ENCODE data around the gene LYZL1.
"Not testable (repeated sequence)": the region's sequence is repeated elsewhere in the genome, so short reads cannot be mapped to it uniquely, and the experiment has no call there.

The LYZL1 gene

DNA sequence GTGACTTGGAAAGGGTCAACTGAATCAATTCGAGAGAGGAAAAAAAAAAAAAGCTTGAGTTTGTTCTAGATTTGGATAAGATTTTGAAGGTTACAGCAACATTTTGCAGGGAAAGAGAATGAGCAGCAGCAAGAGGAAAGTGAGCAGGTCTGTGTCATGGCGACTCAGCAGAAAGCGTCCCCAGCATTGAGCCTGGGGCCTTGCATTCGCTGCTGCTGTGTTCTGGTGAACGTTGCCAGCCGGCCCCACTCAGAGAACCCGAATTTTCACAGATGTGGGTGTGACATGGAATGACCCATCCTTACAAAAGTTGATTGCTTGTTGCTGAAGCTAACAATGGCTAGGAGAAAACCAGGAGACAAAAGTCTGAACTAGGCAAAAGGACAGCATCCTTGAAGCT lies 21.6 kb downstream of the LYZL1 start:
- not testable (repeated sequence) for DNase-seq

DNA sequence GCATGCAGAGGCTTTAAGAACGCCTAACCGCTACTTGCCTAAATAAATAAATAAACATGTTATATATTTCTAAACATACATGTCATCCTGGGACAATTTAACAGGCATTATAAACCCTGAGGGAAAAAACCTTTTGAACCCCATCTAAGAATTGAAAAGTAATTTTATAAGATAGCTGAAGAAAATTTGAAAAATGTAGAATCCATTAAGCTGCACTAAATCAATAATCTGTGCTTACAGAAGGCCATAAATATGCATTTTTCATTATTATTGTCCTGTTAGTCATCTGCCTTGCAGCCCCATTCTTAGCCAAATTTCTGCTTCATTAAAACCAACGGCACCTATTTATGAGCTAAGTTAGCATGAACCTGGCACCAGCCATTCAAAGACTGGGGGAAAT lies 24.2 kb downstream of the LYZL1 start:
- no peak for DNase-seq

DNA sequence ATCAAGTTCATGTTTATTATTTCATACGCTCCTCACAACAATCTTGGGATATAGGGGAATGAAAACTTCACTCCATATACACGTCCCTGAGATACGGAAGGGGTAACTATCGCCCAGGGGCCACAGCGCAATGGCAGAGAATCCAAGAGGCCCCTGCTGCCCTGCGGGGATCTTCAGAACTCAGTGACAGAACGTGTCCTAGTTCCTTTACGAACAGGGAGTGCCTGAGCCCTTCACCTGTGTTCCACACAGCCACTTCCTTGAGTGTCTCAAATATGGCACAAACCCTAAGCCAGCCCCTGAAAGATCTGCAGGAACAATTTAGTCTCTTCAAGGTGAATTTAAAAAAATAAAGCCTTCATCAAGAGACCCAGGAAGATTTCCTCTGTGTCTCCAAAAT lies 25.9 kb downstream of the LYZL1 start:
- no peak for DNase-seq

DNA sequence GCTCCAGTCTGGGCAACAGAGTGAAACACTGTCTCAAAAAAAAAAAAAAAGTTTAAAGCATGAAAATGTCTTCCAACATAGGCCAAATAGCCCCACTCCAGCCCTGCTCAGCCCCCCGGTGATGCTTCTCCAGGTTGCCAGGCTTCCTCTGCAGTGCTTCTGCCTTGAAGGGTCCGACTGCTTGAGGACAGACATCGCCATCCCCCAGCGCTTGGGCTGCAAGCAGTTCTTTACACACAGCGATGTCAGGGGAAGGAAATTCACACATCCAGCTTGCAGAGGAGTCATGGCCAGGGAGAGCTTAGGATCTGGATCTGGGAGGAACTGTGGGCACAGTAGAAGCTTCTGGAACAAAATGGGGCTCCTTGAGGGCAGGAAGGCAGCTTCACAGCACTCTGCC lies 26.9 kb downstream of the LYZL1 start:
- DNase-seq: no peak

DNA sequence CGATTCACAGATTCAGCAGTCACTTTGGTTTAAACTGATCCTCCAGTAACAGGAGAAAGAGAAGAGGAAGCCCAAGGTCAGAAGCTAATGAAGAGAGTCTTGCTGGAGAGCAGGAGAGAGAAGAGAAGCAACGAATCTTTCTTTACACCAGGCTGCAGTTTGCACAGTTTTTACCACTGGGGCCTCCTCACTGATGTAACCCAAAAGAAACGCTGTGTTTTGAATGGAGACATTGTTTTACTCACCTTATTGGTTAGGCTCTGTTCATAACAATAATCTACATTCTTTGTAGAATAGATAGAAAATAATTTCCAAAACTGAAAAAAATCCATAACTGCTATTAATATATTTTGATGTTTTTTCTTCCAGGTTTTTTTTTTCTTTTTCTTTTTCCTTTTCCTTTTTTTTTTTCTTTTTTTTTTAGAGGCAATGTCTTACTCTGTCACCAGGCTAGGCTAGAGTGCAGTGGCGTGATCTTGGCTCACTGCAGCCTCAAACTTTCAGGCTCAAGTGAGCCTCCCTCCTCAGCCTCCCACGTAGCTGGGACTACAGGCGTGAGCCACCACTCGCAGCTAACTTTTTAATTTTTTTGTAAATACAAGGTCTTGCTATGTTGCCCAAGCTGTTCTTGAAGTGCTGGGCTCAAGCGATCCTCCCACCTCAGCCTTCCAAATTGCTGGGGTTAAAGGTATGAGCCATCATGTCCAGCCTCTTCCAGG lies 27.6 kb downstream of the LYZL1 start:
- DNase-seq: no peak

DNA sequence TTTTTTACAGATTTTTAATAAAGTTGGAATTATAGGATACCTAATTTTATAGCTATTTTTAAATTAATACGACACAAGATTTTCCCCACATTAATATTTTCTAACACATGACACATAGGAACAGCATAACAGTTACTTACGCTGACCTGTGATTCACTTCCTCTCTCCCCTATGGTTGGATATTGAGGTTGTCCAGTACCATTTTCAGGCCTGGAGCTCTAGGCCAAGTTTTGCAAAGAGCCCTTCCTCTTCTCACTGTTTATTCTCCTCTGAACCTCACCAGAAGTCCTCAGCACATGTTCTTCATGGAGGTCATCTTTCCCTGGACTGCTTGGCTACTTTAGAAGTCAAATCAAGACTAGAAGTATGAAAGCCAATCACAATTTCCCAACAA lies 28.2 kb downstream of the LYZL1 start:
- DNase-seq: no peak

DNA sequence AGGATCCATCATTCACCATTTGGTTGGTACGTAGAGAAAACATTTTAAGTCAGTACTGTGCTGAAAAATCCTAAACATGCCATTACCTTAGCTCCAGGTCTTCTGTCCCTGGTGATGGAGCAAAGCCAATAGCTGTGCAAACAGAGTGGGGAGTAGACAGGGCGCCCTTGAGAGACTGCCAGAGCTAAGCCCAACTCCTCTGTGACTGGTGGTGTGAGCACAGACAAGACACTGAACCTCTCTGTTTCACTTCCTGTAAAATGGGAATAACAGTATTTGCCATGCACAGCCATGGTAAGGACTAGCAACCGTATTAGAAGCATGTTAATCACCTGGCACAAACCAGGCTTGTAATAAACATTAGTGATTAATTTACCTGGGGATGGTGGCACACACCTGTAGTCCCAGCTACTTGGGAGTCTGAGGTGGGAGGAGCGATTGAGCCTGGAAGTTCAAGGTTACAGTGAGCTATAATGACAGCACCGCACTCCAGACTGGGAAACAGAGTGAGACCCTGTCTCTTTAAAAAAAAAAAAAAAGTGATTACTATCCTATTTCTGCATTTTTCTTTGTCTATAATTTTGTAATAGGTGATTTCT lies 28.7 kb downstream of the LYZL1 start:
- DNase-seq: no peak

DNA sequence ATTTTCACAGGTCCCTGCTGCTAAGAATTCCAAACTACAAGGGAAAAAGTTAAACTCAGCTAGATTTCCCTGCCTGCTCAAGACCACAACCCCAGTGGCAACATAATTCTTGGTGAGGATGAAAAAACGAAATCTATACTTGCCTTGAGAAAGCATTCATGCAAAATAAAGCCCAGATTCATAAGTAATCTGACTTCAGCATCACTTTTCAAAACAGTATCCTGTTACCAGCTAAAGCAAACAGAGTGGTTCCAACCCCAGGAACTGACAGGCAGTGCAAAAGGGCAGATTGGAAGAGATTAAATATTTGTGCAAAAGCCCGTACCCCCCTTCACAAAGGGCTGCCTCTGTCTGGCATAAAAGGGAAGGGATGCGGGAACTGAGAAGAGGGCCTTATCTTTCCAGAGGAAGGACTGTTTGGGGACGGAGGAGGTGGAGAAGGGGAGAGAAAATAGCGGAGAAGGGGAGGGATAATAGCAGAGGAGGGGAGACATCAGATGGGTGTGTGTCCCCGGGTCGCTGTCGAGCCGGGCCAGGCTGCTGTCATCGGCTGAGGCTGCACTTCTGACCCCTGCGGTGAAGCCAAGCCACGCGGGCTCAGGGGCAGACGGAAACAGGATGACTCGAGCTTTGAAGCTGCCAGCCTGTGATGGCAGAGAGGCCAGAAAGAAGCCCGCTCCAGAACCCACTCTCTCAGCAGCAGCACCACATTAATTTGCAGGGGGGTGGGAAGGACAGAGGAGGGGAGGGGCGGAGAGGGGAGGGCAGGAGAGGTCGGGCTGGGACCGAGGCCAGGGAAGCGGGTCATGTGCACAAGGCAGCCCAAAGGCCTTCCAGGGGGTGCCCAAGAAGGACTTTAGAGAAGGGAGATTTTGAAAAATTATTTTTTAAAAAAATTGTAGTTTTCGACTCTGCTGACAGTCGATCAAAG lies 29.5 kb downstream of the LYZL1 start:
- DNase-seq: peak; percentile 17

DNA sequence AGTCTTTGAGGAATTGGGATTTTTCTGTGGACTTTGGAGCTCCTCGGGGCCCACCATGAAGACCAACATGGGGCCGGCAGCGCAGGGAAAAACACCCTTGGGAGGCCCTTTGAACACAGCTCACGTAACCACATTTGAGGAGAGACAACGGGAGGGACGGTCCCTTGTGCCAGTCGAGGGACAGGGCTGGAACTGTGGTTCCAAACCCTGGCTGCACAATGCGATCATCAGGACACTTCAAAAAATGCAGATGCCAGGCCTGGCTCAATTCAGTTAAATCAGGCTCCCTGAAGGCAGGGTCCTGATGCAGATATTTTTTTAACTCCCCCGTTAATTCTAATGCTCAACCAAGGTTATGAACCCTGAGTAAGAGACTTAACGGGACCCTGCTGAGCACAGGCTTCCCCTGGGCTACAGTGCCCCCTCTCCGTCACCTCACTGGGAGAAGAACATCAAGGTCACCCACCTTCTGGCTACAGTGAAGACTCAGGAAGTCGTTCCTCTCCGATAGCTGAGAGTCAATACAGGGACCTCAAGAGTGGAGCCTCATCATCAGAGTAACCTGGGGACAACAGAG lies 30.4 kb downstream of the LYZL1 start:
- no peak for DNase-seq

DNA sequence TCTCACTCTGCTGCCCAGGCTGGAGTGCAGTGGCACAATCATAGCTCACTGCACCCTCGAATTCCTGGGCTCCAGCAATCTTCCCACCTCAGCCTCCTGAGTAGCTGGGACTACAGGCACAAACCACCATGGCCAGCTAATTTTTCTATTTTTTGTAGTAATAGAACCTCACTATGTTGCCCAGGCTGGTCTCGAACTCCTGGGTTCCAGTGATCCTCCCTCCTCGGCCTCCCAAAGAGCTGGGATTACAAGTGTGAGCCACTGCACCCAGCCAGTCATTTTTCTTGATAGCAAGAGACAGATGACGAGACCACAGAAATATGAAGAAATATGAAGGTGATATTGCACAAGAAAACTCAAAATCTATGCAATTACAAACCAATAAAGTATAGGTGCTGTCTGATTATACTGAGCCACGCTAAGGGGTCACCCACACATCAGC lies 31.8 kb downstream of the LYZL1 start:
- DNase-seq: not testable (repeated sequence)

DNA sequence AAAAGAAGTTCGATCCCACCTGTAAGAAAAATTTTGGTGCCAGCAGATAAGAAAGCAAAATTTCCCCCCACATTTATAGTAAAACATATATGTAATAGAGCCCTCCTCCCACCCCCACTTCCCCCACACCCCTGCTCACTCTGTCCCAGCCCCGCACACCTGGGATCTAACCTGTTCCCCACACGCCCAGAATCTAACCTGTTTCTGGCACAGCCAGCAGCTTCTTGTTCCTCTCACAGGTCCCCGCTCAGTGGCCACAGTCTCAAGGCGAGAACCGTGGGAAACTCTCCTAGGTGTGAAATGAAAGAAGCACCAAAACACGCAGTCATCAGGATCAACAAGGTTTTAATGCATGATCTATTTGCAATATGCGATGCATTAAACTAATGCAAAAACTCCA lies 32.8 kb downstream of the LYZL1 start:
- no peak for DNase-seq

DNA sequence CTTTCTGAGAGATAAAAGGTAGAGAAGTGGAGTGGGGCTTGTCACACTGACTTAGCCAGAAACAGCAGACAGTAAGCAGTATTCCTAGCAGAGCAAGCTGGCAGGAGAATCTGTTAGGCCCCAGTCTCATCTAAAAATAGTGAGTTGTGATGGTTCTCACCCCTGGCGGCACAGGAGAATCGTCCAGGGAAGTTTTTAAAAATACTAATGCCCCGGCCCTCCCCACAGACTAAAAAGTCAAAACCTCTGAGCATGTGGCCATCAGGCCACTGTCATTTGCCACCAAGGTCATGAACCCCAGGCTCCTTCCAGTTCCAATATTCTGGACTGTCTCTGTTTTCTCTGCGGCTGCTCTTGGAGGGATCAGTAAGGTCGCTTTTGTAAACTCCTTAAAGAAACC lies 34.0 kb downstream of the LYZL1 start:
- DNase-seq: no peak

DNA sequence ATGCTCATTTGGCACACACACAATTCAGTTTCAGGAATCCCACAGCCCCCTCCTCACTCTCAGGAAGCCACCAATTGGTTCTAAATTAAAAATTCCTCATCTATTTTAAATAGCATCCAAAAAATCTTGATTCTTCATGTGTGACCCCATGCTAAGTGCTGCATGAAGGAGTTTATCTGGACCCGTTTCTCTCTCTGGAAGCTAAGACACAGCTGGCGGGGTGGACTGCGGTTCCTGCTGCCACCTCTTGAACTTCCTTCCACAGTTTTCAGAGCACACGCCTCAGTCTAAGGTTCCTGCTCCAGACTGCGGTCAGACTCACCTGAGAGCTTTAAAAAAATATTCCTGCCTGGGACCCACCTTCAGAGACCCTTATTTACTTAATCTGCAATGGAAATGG lies 34.5 kb downstream of the LYZL1 start:
- DNase-seq: no peak

DNA sequence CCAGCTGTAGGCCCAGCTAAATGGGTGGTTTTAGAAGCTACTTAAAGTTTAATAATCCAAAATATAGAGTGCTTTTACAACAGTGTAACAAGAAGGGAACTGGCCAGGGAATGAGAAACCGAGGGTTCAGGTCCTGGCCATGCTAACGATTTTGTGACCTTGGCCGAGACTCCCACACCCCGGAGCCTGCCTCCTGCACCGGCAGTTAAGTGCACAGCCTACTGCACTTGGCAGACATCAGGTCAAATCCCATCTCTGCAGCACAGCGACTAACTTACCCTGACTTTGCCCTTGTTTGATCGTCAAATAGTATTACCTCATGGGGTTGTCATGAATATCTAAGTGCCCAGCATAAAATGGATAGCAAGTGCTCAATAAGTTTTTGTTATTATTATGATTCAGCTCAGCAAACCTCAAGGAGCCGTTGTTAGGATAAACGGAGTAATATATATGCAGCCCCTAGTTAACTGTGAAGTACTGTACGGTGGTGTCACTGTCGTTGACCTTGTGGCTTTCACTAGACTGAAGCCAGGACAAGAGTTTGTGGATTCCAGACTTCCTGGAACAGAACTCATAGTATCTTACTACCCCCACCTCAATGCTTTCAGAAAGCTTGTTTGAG lies 35.5 kb downstream of the LYZL1 start:
- no peak for DNase-seq

DNA sequence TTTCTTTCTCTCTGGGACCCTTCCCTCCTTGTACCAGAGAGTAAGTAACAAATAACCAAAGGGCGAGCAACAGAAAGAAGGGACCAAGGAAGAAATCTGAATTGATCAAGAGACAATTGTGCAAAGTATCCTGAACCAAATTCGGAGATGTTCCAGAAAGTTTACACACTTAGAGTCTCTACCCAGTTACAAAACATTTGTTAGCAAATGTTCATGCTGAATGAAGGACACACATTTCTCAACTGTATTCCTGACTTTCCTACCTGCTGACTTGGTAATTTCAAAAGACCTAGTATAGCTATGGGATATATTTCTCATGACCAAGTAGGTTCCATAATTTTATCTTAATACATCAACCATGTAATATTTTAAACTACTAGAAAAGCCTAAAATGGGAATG lies 37.4 kb downstream of the LYZL1 start:
- DNase-seq: no peak

DNA sequence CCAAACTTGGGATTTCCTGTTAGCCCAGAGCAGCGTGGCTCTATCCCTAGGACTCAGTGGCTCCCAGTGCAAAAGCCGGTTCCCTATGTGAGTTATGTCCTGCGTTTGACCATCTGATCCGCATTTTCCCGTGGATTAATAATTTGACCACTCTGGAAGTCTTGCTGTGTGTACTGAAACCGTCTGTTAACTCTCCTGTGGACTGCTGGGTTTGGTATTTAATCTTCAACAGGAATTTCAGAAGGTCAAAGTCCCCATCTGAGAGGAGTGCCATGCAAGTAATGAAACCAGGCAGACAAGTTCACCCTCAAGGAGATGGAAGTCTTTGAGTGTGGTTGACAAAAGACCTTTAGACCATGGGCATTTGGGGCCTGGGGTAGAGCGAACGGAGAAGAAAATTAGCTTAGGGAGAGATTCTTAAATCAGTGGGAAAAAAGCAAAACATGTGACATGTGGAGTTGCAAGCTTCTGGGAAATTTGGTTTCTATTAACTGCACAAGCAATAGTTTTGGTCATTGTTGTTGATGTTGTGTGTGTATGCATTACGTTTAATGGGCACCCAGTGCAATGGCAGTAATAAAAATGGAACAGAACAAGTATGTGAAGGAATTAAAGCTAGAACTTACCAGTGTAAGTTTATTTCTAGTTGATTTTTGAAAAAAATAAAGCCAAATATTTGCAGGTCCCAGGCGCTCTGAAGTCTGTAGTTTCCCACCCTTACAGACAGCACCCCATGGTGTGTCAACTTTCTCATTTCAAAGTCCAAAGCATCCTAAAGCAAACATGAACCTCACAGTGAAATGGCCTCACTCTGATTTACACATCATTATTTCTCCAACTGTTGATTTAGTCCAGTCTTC lies 38.2 kb downstream of the LYZL1 start:
- DNase-seq: no peak

DNA sequence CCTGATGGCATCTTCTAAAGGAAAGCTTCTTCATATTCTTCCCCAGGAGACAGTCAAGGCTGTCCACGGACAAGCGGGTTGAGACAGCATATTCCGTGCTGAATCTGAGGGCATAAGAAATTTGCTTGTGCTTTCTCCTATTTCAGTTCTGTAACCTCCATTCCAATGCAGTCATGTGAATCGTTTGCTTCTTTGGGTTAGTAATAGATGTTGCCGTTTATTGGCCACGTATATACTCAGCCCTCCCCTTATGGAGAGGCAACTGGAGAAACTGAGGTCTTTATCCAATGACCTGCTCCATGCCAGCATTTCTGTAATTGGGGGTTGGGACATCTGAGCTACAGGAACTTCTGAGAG lies 38.9 kb downstream of the LYZL1 start:
- DNase-seq: no peak

DNA sequence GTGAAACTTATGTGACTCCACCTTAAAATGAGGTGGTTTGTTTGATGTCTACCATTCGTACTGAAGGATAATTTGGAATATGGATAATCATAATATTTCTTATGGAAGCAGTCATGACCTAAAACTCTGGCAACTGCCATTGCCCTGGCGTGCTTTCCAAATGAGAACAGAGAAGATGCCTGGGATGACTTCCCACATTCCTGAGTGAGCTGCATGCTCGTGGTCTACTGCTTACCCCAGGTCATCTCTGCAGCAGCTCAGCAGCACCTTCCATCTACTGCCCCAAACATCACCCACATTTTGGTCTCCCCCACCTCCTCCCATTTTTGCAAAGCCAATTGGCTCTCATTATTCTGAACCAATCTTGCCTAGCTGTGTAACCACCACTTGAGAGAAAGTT lies 40.1 kb downstream of the LYZL1 start:
- no peak for DNase-seq

DNA sequence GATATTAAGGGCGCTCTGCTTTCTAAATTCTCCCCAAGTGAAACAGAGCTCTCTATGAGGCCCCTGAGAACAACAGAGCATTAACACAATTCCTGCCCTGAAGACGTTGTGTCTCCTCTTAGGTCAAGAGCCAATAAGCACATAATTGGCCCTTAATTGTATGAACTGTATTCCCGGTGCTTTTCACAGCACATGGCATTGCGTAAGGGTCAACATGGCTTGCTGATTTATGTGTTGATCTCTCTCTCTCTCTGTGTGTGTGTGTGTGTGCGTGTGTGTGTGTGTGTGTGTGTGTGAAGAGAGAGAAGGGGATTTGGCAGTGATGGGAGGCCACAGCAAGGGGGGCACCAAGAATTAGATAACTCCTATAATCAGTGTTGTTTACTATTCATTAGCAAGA lies 40.5 kb downstream of the LYZL1 start:
- DNase-seq: peak; percentile 60

DNA sequence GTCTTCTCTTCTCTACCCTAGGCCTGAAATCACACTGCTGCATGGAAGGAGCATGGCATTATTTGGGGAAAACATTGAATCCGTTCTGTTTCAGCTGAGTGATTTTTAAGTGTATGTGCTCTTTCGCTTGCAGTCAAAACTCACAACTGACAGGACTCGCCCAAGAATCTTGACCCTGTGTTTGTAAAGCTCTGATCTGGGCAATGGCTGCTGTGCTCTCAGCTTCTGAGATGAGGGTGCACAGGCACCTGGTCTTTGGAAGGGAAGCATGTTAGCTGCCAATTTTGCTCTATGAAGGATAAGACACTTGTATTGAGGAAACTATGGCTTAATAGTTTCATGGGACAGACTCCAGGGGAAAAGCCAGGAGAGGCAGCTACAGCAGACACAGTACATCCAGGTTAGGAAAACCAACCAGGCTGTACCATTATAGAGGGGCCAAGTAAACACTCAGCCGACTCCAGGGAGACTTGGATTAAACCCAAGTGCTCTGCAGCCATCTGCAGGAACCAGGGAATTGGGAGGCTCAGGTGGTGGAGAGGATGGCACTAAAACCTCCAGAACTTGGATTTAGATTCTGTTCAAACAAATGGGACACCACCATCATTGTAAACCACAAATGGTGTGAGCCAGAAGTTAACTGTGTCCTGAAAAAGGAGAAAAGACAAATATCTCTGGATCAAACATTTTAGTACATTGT lies 43.3 kb downstream of the LYZL1 start:
- peak; percentile 42 for DNase-seq

DNA sequence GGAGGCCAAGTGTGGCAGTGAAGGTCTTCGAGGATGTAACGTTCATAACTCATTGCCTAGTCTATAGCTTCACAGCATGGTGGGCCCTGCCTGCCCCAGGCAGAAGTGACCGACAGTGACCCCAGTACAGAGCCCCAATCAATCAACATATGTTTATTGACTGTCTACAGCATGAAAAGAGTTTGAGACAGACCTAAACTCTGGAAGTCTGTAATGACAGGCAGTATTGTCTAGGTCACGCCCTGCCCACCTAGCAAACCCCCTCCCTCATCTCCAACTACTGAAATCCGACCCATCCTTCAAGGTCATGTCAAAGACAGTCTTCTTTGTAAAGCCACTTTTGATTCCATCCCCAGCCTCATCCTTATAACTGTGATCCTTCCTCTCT lies 43.9 kb downstream of the LYZL1 start:
- no peak for DNase-seq

DNA sequence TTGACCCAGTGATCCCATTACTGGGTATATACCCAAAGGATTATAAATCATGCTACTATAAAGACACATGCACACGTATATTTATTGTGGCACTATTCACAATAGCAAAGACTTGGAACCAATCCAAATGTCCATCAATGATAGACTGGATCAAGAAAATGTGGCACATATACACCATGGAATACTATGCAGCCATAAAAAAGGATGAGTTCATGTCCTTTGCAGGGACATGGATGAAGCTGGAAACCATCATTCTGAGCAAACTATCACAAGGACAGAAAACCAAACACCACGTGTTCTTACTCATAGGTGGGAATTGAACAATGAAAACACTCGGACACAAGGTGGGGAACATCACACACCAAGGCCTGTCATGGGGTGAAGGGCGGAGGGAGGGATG lies 48.7 kb downstream of the LYZL1 start:
- DNase-seq: not testable (repeated sequence)

Measured in NCI-H1092 (cell line).